Measurements from ENCODE around the gene CAP2.
"Not testable (repeated sequence)": the region's sequence is repeated elsewhere in the genome, so short reads cannot be mapped to it uniquely, and the experiment has no call there.

Gene CAP2

GRCh38 chr6:17397764-17398194 lies 4.4 kb downstream of the CAP2 start:
- no peak for DNase-seq (ENCODE audit: low read depth in 2 of 2)

GRCh38 chr6:17405181-17405943 lies 12.0 kb downstream of the CAP2 start:
- DNase-seq (ENCODE audit: low read depth in 2 of 2): not testable (repeated sequence)

GRCh38 chr6:17405944-17406245 lies 12.5 kb downstream of the CAP2 start:
- no peak for DNase-seq (ENCODE audit: low read depth in 2 of 2)

- DNase-seq (ENCODE audit: low read depth in 2 of 2): no peak
Observed at GRCh38 chr6:17408081-17408480, 14.7 kb downstream of the CAP2 start.

GRCh38 chr6:17410281-17410680 lies 16.9 kb downstream of the CAP2 start:
- no peak for DNase-seq (ENCODE audit: low read depth in 2 of 2)

GRCh38 chr6:17413313-17413750 lies 19.9 kb downstream of the CAP2 start:
- no peak for DNase-seq (ENCODE audit: low read depth in 2 of 2)

GRCh38 chr6:17414395-17414794 lies 21.0 kb downstream of the CAP2 start:
- DNase-seq (ENCODE audit: low read depth in 2 of 2): not testable (repeated sequence)

GRCh38 chr6:17415321-17415720 lies 21.9 kb downstream of the CAP2 start:
- no peak for DNase-seq (ENCODE audit: low read depth in 2 of 2)

GRCh38 chr6:17416806-17417205 lies 23.4 kb downstream of the CAP2 start:
- DNase-seq (ENCODE audit: low read depth in 2 of 2): no peak

GRCh38 chr6:17417817-17418216 lies 24.4 kb downstream of the CAP2 start:
- DNase-seq (ENCODE audit: low read depth in 2 of 2): no peak

- DNase-seq (ENCODE audit: low read depth in 2 of 2): no peak
Observed at GRCh38 chr6:17418281-17419188, 25.1 kb downstream of the CAP2 start.

- DNase-seq (ENCODE audit: low read depth in 2 of 2): no peak
Observed at GRCh38 chr6:17419189-17419575, 25.8 kb downstream of the CAP2 start.

- DNase-seq (ENCODE audit: low read depth in 2 of 2): no peak
Observed at GRCh38 chr6:17420368-17420767, 27.0 kb downstream of the CAP2 start.

GRCh38 chr6:17421406-17421805 lies 28.0 kb downstream of the CAP2 start:
- no peak for DNase-seq (ENCODE audit: low read depth in 2 of 2)

GRCh38 chr6:17423026-17423425 lies 29.6 kb downstream of the CAP2 start:
- no peak for DNase-seq (ENCODE audit: low read depth in 2 of 2)

- no peak for DNase-seq (ENCODE audit: low read depth in 2 of 2)
Observed at GRCh38 chr6:17427062-17427461, 33.7 kb downstream of the CAP2 start.

- no peak for DNase-seq (ENCODE audit: low read depth in 2 of 2)
Observed at GRCh38 chr6:17427617-17428016, 34.2 kb downstream of the CAP2 start.

- DNase-seq (ENCODE audit: low read depth in 2 of 2): not testable (repeated sequence)
Observed at GRCh38 chr6:17428595-17429120, 35.3 kb downstream of the CAP2 start.

GRCh38 chr6:17429383-17430061 lies 36.1 kb downstream of the CAP2 start:
- DNase-seq (ENCODE audit: low read depth in 2 of 2): no peak

GRCh38 chr6:17431581-17431980 lies 38.2 kb downstream of the CAP2 start:
- no peak for DNase-seq (ENCODE audit: low read depth in 2 of 2)

- no peak for DNase-seq (ENCODE audit: low read depth in 2 of 2)
Observed at GRCh38 chr6:17432356-17432755, 39.0 kb downstream of the CAP2 start.

Data from activated CD4-positive, alpha-beta T cell treated with anti-CD3 and anti-CD28 coated beads for 24 hours (primary cell).